Left ventricle myocardium inferior (tissue), 1 donor: ENCODE data around the gene KPTN. TPM values are rescaled to one million over a fixed set of nuclear protein-coding genes. Genes with fewer than 3 reads are reported as not detected.
A peak's percentile ranks its signal among the peaks of the same experiment; 100 is the strongest.

Experiments
- DNase-seq: peaks from one replicate; pipeline ENCODE4 v3.0.0-alpha.2; 2020
- H3K27ac ChIP-seq: fragments of 200-600 bp; replicated peaks from 2 replicates; pipeline ENCODE4 v1.8.0; 2021
- H3K27me3 ChIP-seq: fragments of 200-600 bp; 2 replicates; pipeline ENCODE4 v1.8.0; 2021; ENCODE audit warnings: low read depth
- H3K36me3 ChIP-seq: fragments of 200-600 bp; 2 replicates; pipeline ENCODE4 v1.8.0; 2021
- H3K4me1 ChIP-seq: fragments of 200-600 bp; 2 replicates; pipeline ENCODE4 v1.8.0; 2021
- H3K4me3 ChIP-seq: fragments of 200-600 bp; 2 replicates; pipeline ENCODE4 v1.8.0; 2021; ENCODE audit warnings: mild to moderate bottlenecking, moderate library complexity
- H3K9me3 ChIP-seq: fragments of 200-600 bp; replicated peaks from 2 replicates; pipeline ENCODE4 v1.8.0; 2021
- intact Hi-C: fragments of 100-400 bp; cut with micrococcal nuclease; formaldehyde crosslinking; loops from one replicate; pipeline ENCODE4 v1.11.0; 2022
- total RNA-seq: library from RNA; stranded (reverse); fragmentation: NEBNext Ultra II Directional; extraction: Animal tissue kit (Norgen Biotek cat#: 25700); gene quantifications from one replicate; pipeline ENCODE4 v1.2.1, GENCODE V29; 2021
- TF ChIP-seq, protein P1 (sequence below): fragments of 200-600 bp; IDR thresholded peaks from 2 replicates; pipeline ENCODE4 v1.8.0; 2021; ENCODE audit warnings: antibody characterized with exemption, mild to moderate bottlenecking, borderline replicate concordance
- donor health status: DM: no; HTN: yes; CAD: no; lungs with severe emphysema.

KPTN gene
- total RNA-seq, 1 donor from 2014 or later: 10.9 TPM

DNA sequence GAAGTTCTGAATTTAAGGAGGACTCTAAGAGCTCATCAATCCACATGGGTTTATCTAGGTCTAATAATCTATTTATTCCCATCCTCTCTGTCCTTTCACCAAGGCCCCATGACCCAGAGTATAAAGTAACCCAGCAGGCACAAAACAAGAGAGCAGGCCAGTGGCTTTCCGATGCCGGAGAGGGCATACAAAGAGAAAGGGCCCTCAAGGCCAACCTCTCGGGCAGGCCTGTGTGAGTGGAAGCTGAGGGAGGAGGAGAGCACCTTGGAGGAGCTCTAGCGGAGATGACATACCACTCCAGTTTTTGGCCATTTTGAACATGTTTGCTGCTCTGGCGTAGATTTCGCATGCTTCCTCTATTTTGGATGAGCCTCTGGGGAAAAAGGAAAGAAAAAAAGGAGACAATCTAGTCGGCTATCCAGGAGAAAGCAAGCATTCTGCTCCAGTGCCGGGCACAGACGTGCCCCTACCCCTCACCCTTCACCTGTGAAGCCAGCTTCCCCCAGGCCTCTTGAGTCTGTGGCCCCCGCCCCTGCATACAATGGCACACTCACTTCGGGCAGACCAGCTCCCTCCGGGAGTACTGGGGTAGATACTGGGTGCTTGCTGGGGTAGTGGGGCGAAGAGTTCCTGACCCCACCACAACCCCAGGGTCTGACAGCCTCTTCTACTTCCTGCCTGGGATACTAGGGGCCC, 19.3 kb upstream of the KPTN start:
- peaks cover 55% of the 10 kb centered on the region for H3K36me3 ChIP-seq
- intact Hi-C loops: no loop called here
- no peaks in the 10 kb centered on the region for H3K9me3 ChIP-seq
- H3K4me1 ChIP-seq: peaks cover 67% of the 10 kb centered on the region
- TF ChIP-seq, protein P1, sequence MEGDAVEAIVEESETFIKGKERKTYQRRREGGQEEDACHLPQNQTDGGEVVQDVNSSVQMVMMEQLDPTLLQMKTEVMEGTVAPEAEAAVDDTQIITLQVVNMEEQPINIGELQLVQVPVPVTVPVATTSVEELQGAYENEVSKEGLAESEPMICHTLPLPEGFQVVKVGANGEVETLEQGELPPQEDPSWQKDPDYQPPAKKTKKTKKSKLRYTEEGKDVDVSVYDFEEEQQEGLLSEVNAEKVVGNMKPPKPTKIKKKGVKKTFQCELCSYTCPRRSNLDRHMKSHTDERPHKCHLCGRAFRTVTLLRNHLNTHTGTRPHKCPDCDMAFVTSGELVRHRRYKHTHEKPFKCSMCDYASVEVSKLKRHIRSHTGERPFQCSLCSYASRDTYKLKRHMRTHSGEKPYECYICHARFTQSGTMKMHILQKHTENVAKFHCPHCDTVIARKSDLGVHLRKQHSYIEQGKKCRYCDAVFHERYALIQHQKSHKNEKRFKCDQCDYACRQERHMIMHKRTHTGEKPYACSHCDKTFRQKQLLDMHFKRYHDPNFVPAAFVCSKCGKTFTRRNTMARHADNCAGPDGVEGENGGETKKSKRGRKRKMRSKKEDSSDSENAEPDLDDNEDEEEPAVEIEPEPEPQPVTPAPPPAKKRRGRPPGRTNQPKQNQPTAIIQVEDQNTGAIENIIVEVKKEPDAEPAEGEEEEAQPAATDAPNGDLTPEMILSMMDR: no peak
- no peaks in the 10 kb centered on the region for H3K27me3 ChIP-seq
- peak overlapping the region; percentile 49 for H3K27ac ChIP-seq
- DNase-seq: no peak
- H3K4me3 ChIP-seq: no peak overlapping the region

DNA sequence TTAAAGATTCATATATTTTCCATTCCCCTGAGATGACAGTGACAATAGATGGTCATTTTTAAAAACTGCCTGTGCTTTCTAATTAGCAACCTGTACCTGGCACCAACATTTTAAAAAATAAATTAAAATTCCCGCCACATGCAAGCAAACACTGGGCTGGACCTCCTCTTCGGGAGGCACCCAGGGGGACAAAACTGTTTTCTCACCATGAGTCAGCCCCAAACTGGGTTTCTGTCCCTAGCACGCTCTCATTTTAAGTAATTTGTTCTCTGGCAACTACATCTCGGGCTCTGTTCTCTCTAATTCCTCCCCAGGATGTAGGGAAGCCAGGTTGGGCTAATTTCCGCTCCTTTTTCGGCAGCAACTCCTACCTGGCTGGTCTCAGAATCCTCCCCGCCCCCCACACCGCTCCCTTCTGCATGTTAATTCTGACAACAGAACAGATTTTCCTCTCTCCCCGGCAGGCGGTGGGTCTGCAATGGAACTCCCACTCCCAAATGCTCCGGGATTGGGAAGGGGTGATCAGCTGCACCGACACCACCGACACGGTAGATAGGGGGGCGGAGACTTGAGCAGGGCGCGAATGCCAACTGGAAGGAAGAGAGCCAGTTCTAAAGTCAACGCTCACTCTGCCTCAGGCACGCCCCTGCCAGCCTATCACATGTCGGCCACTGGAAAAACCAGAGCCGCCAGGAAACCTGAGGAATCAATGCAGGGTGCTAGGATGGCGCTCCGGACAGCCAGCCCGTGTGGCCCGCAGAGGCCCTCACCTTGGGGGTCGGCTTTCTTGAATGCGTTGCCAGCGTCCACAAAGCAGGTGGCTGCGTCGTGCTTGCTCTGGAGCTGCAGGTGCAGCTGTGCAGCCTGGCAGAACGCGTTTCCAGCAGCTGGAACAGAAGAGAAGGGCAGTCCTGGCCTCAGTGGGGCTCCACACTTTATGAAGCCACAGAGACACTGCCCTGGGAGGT, 16.1 kb upstream of the KPTN start:
- DNase-seq: no peak
- Histone ChIP-seq H3K4me1 (peaks cover 62% of the 10 kb centered on the region), H3K9me3 (no peaks in the 10 kb centered on the region), H3K4me3 (no peak overlapping the region), H3K36me3 (peaks cover 75% of the 10 kb centered on the region), H3K27me3 (no peaks in the 10 kb centered on the region), H3K27ac (no peak overlapping the region)
- intact Hi-C loops: no loop called here
- TF ChIP-seq, protein P1: no peak

DNA sequence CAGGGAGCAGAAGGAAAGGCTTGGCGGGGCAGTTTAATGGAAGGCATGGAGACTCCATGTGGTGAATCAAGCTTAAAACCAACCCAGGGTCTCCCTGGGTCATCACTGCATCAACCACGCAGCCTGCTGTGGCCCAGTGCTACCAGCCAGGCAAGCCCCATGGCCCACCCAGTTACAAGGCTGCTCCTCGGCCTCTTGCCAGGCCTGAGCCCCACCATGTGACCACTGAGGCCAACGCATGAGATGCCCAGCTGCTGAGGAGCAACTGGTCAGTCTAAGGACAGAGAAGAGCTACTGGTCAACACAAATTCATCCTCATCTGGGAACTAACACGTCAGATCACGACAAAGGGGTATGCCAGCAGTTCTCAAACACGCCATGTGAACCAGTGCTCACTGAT, 15.4 kb upstream of the KPTN start:
- H3K4me1 ChIP-seq: peaks cover 69% of the 10 kb centered on the region
- intact Hi-C loops: no loop called here
- no peak overlapping the region for H3K27ac ChIP-seq
- no peaks in the 10 kb centered on the region for H3K9me3 ChIP-seq
- no peaks in the 10 kb centered on the region for H3K27me3 ChIP-seq
- TF ChIP-seq, protein P1: no peak
- DNase-seq: no peak
- peaks cover 75% of the 10 kb centered on the region for H3K36me3 ChIP-seq
- no peak overlapping the region for H3K4me3 ChIP-seq

DNA sequence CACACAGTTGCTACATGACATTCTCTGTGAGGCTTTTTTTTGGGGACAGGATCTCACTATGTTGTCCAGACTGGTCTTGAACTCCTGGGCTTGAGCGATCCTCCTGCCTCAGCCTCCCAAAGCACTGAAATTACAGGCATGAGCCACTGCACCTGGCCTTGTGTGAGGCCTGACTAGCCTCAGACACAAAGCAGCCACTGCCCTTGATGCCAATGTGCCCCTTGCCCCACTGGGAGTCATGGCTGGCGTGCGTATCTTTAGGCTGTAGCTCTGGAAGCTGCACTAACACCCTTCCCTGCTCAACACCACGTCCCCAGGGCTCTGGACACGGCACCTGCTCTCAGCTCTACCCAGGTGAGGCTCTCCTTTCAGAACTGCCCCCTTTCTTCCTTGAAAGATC, 14.5 kb upstream of the KPTN start:
- DNase-seq: no peak
- intact Hi-C loops: no loop called here
- no peaks in the 10 kb centered on the region for H3K27me3 ChIP-seq
- H3K4me1 ChIP-seq: peaks cover 71% of the 10 kb centered on the region
- no peak overlapping the region for H3K4me3 ChIP-seq
- peaks cover 74% of the 10 kb centered on the region for H3K36me3 ChIP-seq
- H3K27ac ChIP-seq: peak overlapping the region; percentile 39
- TF ChIP-seq, protein P1: no peak
- no peaks in the 10 kb centered on the region for H3K9me3 ChIP-seq

DNA sequence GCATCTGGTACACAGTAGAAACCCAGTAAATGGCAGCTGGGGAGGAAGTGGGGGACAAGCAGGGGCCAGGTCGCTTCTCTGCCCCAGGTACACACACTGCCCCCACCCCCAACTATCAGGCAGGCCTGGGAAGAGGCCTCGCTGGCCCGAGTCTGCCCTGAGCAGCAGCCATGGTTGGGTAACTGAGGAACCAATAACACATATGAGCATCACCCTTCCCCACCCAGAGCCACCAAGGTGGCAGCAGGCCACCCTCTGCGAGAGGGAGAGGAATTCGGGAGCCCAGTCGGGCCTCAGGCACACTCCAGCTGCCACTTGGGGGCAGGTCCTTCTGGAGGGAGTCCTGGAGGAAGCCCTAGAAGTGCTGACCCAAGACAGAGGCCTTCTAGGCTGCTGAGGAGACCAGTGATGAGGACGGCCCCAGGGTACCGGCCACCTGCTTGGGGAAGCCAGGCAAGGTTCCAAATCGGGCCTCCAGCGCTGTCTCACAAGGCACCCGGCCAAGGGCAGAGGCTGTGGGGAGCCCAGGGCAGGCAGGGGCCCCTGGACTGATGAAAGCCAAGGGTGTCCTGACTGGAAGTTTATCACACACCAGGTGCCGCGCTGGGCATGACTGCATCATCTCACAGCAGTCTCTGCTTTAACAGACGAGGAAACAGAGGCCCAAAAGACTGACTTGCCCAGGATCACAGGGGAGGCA, 14.0 kb upstream of the KPTN start:
- no peak for DNase-seq
- no peak overlapping the region for H3K4me3 ChIP-seq
- intact Hi-C loops: no loop called here
- H3K36me3 ChIP-seq: peaks cover 72% of the 10 kb centered on the region
- H3K27me3 ChIP-seq: no peaks in the 10 kb centered on the region
- H3K4me1 ChIP-seq: peaks cover 71% of the 10 kb centered on the region
- TF ChIP-seq, protein P1: no peak
- H3K27ac ChIP-seq: peak overlapping the region; percentile 39
- H3K9me3 ChIP-seq: no peaks in the 10 kb centered on the region
